ENCODE measurements around the gene ADAM8.

Gene ADAM8

GRCh38 chr10:133278577-133279265, 2.1 kb upstream of the ADAM8 start:
- H3K4me3 ChIP-seq (ENCODE audit: control insufficient read depth, low read depth, low read length): no peak overlapping the region
- peak; percentile 47 for DNase-seq (ENCODE audit: low read depth)
- TF ChIP-seq, protein P1, sequence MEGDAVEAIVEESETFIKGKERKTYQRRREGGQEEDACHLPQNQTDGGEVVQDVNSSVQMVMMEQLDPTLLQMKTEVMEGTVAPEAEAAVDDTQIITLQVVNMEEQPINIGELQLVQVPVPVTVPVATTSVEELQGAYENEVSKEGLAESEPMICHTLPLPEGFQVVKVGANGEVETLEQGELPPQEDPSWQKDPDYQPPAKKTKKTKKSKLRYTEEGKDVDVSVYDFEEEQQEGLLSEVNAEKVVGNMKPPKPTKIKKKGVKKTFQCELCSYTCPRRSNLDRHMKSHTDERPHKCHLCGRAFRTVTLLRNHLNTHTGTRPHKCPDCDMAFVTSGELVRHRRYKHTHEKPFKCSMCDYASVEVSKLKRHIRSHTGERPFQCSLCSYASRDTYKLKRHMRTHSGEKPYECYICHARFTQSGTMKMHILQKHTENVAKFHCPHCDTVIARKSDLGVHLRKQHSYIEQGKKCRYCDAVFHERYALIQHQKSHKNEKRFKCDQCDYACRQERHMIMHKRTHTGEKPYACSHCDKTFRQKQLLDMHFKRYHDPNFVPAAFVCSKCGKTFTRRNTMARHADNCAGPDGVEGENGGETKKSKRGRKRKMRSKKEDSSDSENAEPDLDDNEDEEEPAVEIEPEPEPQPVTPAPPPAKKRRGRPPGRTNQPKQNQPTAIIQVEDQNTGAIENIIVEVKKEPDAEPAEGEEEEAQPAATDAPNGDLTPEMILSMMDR (conservative IDR thresholded peaks at IDR 0.05; ENCODE audit: control insufficient read depth, insufficient read depth, low read depth, low read length): no peak

DNA sequence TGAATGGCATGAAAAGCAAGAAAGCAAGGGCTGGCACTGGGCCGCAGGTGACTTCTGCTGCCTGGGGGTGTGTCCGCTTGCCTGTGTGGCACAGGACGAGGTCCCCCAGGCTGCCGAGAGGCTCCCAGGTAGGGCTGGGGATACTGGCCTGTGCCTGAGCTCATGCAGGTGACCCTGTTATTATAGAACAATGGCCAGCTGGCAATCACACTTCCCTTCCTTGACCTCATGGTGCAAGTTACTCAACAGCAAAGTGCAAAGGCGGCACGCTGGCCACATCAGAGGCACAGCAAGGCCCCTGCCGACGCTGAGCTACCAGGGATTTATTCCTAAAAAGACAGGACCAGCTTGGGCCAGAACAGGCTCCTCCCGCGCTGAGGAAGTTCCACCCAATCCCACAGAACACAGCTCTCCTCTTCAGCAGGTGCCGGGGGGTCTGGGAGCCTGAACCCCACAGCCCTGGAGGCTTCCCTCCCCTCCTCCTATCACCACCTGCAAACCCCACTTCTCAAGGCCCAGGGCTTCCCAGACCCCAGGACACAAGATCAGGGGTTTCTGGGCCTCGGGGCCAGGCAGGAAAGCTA, 1.4 kb upstream of the ADAM8 start:
- DNase-seq (ENCODE audit: low read depth): no peak

GRCh38 chr10:133277277-133277992, 767 bp upstream of the ADAM8 start:
- no peak for DNase-seq (ENCODE audit: low read depth)
- TF ChIP-seq, protein P1 (conservative IDR thresholded peaks at IDR 0.05; ENCODE audit: control insufficient read depth, insufficient read depth, low read depth, low read length): no peak
- H3K4me3 ChIP-seq (ENCODE audit: control insufficient read depth, low read depth, low read length): no peak overlapping the region

More for the DNA sequence above, 1.4 kb upstream of the ADAM8 start:
- TF ChIP-seq, protein P1 (conservative IDR thresholded peaks at IDR 0.05; ENCODE audit: control insufficient read depth, insufficient read depth, low read depth, low read length): no peak
- no peak overlapping the region for H3K4me3 ChIP-seq (ENCODE audit: control insufficient read depth, low read depth, low read length)

DNA sequence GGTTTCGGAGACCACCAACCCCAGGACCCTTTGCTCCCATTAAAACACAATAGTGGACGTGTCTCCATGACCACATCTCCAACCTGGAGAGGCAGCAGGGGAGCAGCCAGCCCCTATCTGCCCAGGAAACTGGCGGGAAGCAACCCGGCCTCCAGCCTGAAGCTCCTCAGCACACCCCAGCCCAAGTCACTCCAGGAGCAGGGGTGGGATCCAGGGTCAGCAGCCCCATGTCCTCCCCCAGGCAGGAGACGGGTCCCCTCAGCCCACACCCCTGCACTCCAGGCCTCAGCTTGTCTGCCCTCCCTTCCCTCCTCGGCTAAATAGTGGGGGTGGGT, 601 bp downstream of the ADAM8 start:
- DNase-seq (ENCODE audit: low read depth): no peak
- TF ChIP-seq, protein P1 (conservative IDR thresholded peaks at IDR 0.05; ENCODE audit: control insufficient read depth, insufficient read depth, low read depth, low read length): no peak
- no peak overlapping the region for H3K4me3 ChIP-seq (ENCODE audit: control insufficient read depth, low read depth, low read length)

GRCh38 chr10:133275684-133276092, 980 bp downstream of the ADAM8 start:
- TF ChIP-seq, protein P1 (conservative IDR thresholded peaks at IDR 0.05; ENCODE audit: control insufficient read depth, insufficient read depth, low read depth, low read length): no peak
- H3K4me3 ChIP-seq (ENCODE audit: control insufficient read depth, low read depth, low read length): no peak overlapping the region
- no peak for DNase-seq (ENCODE audit: low read depth)

DNA sequence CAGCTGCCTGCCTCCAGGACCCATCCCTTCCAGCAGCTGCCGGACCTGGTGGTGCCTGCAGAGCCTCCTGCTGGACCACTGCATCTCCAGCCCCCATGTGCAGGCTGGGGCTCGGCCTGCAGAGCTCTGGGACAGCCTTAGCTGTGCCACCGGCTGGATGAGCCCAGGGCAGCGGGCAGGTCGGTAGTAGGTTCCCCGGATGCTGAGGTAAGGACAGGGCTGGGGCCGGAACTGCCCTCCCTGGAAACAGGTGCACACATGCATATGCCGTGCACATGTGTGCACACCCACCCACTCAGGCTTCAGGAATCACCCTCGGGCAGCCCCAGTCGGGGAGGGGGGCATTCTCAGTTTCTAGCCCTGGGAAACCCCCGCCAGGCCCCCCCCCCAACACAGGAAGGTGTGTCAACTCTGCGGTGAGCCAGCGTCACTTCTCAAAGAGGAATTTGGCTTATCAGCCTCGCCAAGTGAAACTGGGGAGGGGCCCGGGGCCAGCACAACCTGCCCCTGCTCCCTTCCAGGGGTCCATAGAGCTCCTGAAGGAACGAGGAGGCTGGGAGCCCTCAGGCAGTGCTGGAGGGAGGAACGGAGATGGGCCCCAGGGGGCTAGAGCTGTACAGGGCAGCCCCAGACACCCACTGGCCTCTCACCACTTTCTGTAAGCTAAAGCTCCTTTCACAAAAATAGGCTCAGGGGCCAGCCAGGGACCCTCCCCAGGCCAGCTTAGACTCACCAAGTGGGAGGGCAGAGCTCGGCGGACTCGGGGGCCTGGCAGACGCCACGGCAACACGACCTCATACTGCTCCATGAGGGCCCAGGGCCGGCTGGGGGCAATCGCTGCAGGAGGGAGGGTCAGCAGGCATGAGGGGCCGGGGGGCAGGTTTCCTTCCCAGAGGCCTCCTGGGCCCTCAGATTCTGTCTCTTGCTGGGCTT, 1.7 kb downstream of the ADAM8 start:
- H3K4me3 ChIP-seq (ENCODE audit: control insufficient read depth, low read depth, low read length): no peak overlapping the region
- DNase-seq (ENCODE audit: low read depth): no peak
- TF ChIP-seq, protein P1 (conservative IDR thresholded peaks at IDR 0.05; ENCODE audit: control insufficient read depth, insufficient read depth, low read depth, low read length): no peak
